Measurements from ENCODE around the gene ATOSB. TPM values are rescaled to one million over a fixed set of nuclear protein-coding genes. Genes with fewer than 3 reads are reported as not detected.
A peak's percentile ranks its signal among the peaks of the same experiment; 100 is the strongest.
"Not testable (repeated sequence)": the region's sequence is repeated elsewhere in the genome, so short reads cannot be mapped to it uniquely, and the experiment has no call there.

ATOSB gene
- total RNA-seq, 4 donors from 2014 or later: 4.1 to 31.5 (median 22.6) TPM

DNA sequence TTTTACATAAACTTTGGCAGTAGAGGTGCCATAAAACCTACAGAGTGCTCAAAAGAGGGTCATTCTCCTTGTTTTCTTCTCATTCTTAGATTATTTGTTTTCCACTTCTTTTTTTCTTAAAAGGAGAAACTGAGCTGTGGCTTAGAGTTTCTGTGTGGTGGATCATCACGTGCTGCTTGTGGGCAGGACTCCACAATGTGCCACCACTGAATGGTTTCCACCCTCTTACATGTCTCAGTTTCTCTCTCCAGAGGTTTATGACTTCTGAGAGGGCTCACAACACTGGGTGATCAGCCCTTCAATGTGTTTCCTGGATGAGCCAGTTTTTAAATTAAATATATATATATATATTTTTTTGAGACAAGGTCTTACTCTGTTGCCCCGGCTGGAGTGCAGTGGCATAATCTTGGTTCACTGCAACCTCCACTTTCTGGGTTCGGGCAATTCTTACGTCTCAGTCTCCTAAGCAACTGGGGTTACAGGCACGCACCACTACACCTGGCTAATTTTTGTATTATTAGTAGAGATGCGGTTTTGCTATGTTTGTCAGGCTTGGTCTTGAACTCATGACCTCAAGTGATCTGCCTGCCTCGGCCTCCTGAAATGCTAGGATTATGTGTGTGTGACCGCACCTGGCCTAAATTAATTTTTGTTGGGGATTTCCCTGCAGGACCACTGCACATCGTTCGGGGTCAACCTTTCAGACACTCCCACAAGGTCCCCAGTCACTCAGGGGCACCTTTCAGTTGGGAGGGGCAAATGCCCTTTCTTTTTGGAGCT, 43.0 kb upstream of the ATOSB start:
- no peak overlapping the region for H3K4me3 ChIP-seq
- H3K36me3 ChIP-seq: no peaks in the 10 kb centered on the region
- peak overlapping the region in 1 of 4 donors; percentile 42 for H3K27ac ChIP-seq
- peak in 1 of 3 donors; percentile 45 for DNase-seq
- TF ChIP-seq, protein P1, sequence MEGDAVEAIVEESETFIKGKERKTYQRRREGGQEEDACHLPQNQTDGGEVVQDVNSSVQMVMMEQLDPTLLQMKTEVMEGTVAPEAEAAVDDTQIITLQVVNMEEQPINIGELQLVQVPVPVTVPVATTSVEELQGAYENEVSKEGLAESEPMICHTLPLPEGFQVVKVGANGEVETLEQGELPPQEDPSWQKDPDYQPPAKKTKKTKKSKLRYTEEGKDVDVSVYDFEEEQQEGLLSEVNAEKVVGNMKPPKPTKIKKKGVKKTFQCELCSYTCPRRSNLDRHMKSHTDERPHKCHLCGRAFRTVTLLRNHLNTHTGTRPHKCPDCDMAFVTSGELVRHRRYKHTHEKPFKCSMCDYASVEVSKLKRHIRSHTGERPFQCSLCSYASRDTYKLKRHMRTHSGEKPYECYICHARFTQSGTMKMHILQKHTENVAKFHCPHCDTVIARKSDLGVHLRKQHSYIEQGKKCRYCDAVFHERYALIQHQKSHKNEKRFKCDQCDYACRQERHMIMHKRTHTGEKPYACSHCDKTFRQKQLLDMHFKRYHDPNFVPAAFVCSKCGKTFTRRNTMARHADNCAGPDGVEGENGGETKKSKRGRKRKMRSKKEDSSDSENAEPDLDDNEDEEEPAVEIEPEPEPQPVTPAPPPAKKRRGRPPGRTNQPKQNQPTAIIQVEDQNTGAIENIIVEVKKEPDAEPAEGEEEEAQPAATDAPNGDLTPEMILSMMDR (IDR thresholded peaks at IDR 0.05): no peak
- no peak for TF ChIP-seq POLR2A (IDR thresholded peaks at IDR 0.05)
- H3K9me3 ChIP-seq: no peaks in the 10 kb centered on the region
- no peaks in the 10 kb centered on the region for H3K27me3 ChIP-seq
- no peaks in the 10 kb centered on the region for H3K4me1 ChIP-seq

DNA sequence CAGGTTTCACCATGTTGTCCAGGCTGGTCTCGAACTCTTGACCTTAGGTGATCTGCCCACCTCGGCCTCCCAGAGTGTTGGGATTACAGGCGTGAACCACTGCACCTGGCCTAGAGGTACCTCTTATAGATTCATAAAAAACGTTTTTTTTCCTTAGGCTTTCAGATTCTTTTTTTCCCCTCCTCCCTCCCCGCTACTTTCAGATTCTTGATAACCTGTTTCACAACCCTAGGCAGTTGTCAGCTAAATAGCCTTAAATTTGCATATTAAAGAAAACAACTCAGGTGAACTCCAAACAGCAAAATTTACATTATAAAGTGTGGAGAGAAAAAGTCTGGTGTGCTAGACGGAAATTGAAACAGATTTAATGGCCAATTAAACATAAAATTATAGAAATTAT, 42.2 kb upstream of the ATOSB start:
- not testable (repeated sequence) for H3K36me3 ChIP-seq, H3K27ac ChIP-seq, H3K9me3 ChIP-seq, DNase-seq, H3K4me3 ChIP-seq, H3K4me1 ChIP-seq, H3K27me3 ChIP-seq

DNA sequence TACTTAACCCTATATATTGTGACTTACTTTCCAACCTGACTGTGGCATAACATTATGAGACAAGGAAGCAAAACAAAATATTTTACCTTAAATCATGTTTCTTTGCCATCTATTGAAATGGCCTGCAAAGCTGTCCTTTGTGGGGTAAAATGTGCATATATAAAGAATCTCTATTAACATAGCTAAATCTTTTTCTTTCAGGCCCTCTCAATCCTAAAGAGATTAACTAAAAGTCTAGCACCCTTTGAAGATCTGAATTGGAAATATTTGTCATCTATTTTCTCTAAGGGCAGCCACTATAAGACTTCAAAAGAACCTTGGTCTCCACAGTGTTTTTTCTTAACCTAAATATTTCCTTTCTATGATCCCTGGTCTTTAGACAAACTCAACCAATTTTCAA, 41.1 kb upstream of the ATOSB start:
- H3K4me3 ChIP-seq: no peak overlapping the region
- H3K36me3 ChIP-seq: no peaks in the 10 kb centered on the region
- H3K27ac ChIP-seq: no peak overlapping the region
- H3K4me1 ChIP-seq: no peaks in the 10 kb centered on the region
- TF ChIP-seq POLR2A (IDR thresholded peaks at IDR 0.05): no peak
- TF ChIP-seq, protein P1 (IDR thresholded peaks at IDR 0.05): no peak
- H3K9me3 ChIP-seq: no peaks in the 10 kb centered on the region
- H3K27me3 ChIP-seq: no peaks in the 10 kb centered on the region
- DNase-seq: no peak

DNA sequence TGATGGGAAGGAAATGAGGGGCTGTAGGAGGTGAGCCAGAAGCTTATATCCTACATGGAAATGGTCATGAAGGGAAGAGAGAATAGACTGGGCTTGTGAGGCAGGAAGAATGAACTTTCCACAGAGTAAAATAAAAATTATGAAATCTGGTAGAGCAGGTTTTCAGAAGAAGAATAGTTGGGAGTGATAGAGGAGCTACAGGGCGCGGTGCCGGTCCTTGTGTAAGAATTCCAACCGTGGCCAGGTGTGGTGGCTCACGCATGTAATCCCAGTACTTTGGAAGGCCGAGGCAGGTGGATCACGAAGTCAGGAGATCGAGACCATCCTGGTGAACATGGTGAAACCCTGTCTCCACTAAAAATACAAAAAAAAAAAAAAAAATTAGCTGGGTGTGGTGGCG, 37.3 kb upstream of the ATOSB start:
- Histone ChIP-seq H3K36me3 (no peaks in the 10 kb centered on the region), H3K4me1 (no peaks in the 10 kb centered on the region), H3K4me3 (no peak overlapping the region), H3K9me3 (peaks cover 0 to 14% (median 0%) of the 10 kb centered on the region in 4 donors), H3K27me3 (no peaks in the 10 kb centered on the region), H3K27ac (no peak overlapping the region)
- DNase-seq: no peak
- TF ChIP-seq POLR2A (IDR thresholded peaks at IDR 0.05): no peak
- TF ChIP-seq, protein P1 (IDR thresholded peaks at IDR 0.05): no peak

DNA sequence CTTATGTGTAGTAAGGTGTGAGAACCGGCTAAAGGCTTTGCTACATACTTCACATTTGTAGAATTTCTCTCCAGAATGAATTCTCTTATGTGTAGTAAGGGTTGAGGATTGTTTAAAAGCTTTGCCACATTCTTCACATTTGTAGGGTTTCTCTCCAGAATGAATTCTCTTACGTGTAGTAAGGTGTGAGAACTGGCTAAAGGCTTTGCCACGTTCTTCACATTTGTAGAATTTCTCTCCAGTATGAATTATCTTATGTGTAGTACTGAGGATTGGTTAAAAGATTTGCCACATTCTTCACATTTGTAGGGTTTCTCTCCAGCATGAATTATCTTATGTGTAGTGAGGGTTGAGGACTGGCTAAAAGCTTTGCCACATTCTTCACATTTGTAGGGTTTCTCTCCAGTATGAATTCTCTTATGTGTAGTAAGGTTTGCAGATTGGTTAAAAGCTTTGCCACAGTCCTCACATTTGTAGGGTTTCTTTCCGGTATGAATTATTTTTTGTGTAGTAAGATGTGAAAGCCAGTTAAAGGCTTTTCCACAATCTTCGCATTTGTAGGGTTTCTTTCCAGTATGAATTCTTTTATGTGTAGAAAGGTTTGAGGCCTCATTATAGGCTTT, 32.4 kb upstream of the ATOSB start:
- H3K27me3 ChIP-seq, DNase-seq, H3K27ac ChIP-seq, H3K4me1 ChIP-seq, H3K36me3 ChIP-seq, H3K4me3 ChIP-seq: not testable (repeated sequence)
- H3K9me3 ChIP-seq: peaks cover 0 to 35% (median 0%) of the 10 kb centered on the region in 4 donors

DNA sequence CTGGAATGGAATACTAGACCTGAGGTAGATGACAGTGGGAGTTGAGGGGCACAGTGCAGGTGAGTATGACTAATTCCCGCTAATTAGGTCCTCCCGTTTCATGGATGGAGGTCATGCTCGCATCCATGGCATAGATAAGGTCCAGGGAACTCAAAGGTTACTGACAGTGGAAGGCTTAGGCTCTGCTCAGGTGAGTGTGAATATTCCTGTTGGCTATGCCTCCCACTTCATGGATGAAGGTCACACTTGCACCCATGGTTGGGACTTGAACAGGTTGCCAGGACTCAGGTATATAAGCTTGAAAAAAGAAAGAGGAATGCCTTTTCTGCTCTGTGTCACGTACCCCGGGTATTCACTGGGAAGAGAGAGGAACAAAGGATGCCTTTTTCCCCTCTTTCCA, 26.4 kb upstream of the ATOSB start:
- no peaks in the 10 kb centered on the region for H3K36me3 ChIP-seq
- no peak for TF ChIP-seq POLR2A (IDR thresholded peaks at IDR 0.05)
- TF ChIP-seq, protein P1 (IDR thresholded peaks at IDR 0.05): no peak
- peaks cover 0 to 32% (median 5%) of the 10 kb centered on the region in 4 donors for H3K9me3 ChIP-seq
- H3K4me1 ChIP-seq: no peaks in the 10 kb centered on the region
- DNase-seq: no peak
- no peaks in the 10 kb centered on the region for H3K27me3 ChIP-seq
- H3K27ac ChIP-seq: no peak overlapping the region
- H3K4me3 ChIP-seq: no peak overlapping the region
